Measurements from ENCODE around the gene CACNA1G.

- TF ChIP-seq POLR2A (IDR thresholded peaks at IDR 0.05; ENCODE audit: low read depth, low read length) (no peak), CTCF (IDR thresholded peaks at IDR 0.05; ENCODE audit: extremely low read depth in 1 of 2, insufficient read depth in 1 of 2, low read depth in 1 of 2, low read length in 2 of 2) (no peak), POLR2AphosphoS5 (IDR thresholded peaks at IDR 0.05; ENCODE audit: insufficient read depth, low read depth, low read length) (no peak), EZH2 (IDR thresholded peaks at IDR 0.05; ENCODE audit: borderline replicate concordance, low read depth, low read length, severe bottlenecking) (no peak), MAX (IDR thresholded peaks at IDR 0.05; ENCODE audit: insufficient read depth, insufficient read length) (no peak), FOS (IDR thresholded peaks at IDR 0.05; ENCODE audit: borderline replicate concordance, insufficient read depth, low read length) (no peak), GATA2 (IDR thresholded peaks at IDR 0.05; ENCODE audit: insufficient read depth, insufficient read length, low read depth, low read length) (no peak), MYC (IDR thresholded peaks at IDR 0.05; ENCODE audit: low read depth, low read length) (no peak), JUN (IDR thresholded peaks at IDR 0.05; ENCODE audit: borderline replicate concordance, insufficient read depth, insufficient read length, low read depth) (no peak)
Measured at GRCh38 chr17:50665838-50666237, 105.3 kb downstream of the CACNA1G start.

Data from endothelial cell of umbilical vein (primary cell).